Subcutaneous adipose tissue (tissue), 4 donors: Measurements from ENCODE around the gene ABCA6. TPM values are rescaled to one million over a fixed set of nuclear protein-coding genes. Genes with fewer than 3 reads are reported as not detected.

ENCODE experiments used
- CTCF ChIP-seq: fragments of 450-650 bp; IDR thresholded peaks from one replicate; pipeline ENCODE4 v1.5.1; 2016; ENCODE audit warnings: low read depth, mild to moderate bottlenecking, control low read depth, antibody characterized with exemption, moderate library complexity
- total RNA-seq, 4 donors: library from RNA; depleted of rRNA; stranded (reverse); fragments of >200 nt; gene quantifications; one replicate each; pipeline ENCODE4 v1.1.0, GENCODE V29; 2016

The ABCA6 gene
- total RNA-seq, 4 donors from 2014 or later: 207 to 363 (median 285) TPM

- TF ChIP-seq CTCF: no peak
Measured at GRCh38 chr17:69175262-69175624, 33.5 kb upstream of the ABCA6 start.

- TF ChIP-seq CTCF: no peak
Measured at GRCh38 chr17:69173118-69173517, 31.4 kb upstream of the ABCA6 start.

GRCh38 chr17:69170377-69170776, 28.7 kb upstream of the ABCA6 start:
- no peak for TF ChIP-seq CTCF

- TF ChIP-seq CTCF: no peak
Measured at GRCh38 chr17:69166957-69167356, 25.3 kb upstream of the ABCA6 start.

- TF ChIP-seq CTCF: no peak
Measured at GRCh38 chr17:69164206-69164605, 22.5 kb upstream of the ABCA6 start.

- TF ChIP-seq CTCF: no peak
Measured at GRCh38 chr17:69159418-69159817, 17.7 kb upstream of the ABCA6 start.

- no peak for TF ChIP-seq CTCF
Measured at GRCh38 chr17:69154267-69154666, 12.6 kb upstream of the ABCA6 start.

- no peak for TF ChIP-seq CTCF
Measured at GRCh38 chr17:69150333-69150732, 8.6 kb upstream of the ABCA6 start.
